SK-N-SH treated with all-trans-retinoic acid at 6 μM for 48 hours (cell line): ENCODE results near the gene DNAH14.
A peak's percentile ranks its signal among the peaks of the same experiment; 100 is the strongest.
"Not testable (repeated sequence)": the region's sequence is repeated elsewhere in the genome, so short reads cannot be mapped to it uniquely, and the experiment has no call there.

Experiments
- ATAC-seq: fragments of 200-7000 bp; cut with Tn5 transposase; 3 replicates; pipeline ENCODE4 v1.9.1; 2020; ENCODE audit warnings: mild to moderate bottlenecking, moderate library complexity
- ARNTL ChIP-seq: fragments of 450-650 bp; formaldehyde crosslinking; IDR thresholded peaks from 2 replicates; pipeline ENCODE4 v1.5.0; 2020; ENCODE audit warnings: low read depth, mild to moderate bottlenecking, moderate library complexity, borderline replicate concordance
- BACH2 ChIP-seq: fragments of 250-450 bp; sonication (Bioruptor Pico); IDR thresholded peaks from 2 replicates; pipeline ENCODE4 v1.9.0; 2021; ENCODE audit warnings: mild to moderate bottlenecking, borderline replicate concordance
- CSDC2 ChIP-seq: fragments of 250-450 bp; sonication (Bioruptor Pico); IDR thresholded peaks from 2 replicates; pipeline ENCODE4 v1.5.0; 2020; ENCODE audit warnings: mild to moderate bottlenecking, moderate library complexity
- ESRRG ChIP-seq: fragments of 250-450 bp; sonication (Bioruptor Pico); IDR thresholded peaks from 2 replicates; pipeline ENCODE4 v1.6.1; 2021; ENCODE audit warnings: mild to moderate bottlenecking
- OSR1 ChIP-seq: fragments of 250-450 bp; sonication (Bioruptor Pico); IDR thresholded peaks from 2 replicates; pipeline ENCODE4 v1.8.0; 2022; ENCODE audit warnings: moderate library complexity, mild to moderate bottlenecking, inconsistent platforms
- PPARA ChIP-seq: fragments of 250-450 bp; sonication (Bioruptor Pico); IDR thresholded peaks from 2 replicates; pipeline ENCODE4 v1.5.0; 2020; ENCODE audit warnings: mild to moderate bottlenecking, borderline replicate concordance
- SNAI2 ChIP-seq: fragments of 250-450 bp; sonication (Bioruptor Pico); IDR thresholded peaks from 2 replicates; pipeline ENCODE4 v1.5.0; 2020; ENCODE audit warnings: mild to moderate bottlenecking, moderate library complexity
- TOX ChIP-seq: fragments of 250-450 bp; sonication (Bioruptor Pico); IDR thresholded peaks from 2 replicates; pipeline ENCODE4 v1.8.0; 2021; ENCODE audit warnings: mild to moderate bottlenecking, moderate library complexity, borderline replicate concordance
- ZC3H10 ChIP-seq: fragments of 250-450 bp; sonication (Bioruptor Pico); IDR thresholded peaks from 2 replicates; pipeline ENCODE4 v1.5.1; 2021; ENCODE audit warnings: mild to moderate bottlenecking, moderate library complexity
- ZFP3 ChIP-seq: fragments of 250-450 bp; sonication (Bioruptor Pico); IDR thresholded peaks from 2 replicates; pipeline ENCODE4 v1.5.0; 2020; ENCODE audit warnings: mild to moderate bottlenecking, moderate library complexity
- ZFP30 ChIP-seq: fragments of 450-650 bp; formaldehyde crosslinking; IDR thresholded peaks from 2 replicates; pipeline ENCODE4 v1.5.0; 2022; ENCODE audit warnings: mild to moderate bottlenecking, moderate library complexity
- ZNF565 ChIP-seq: fragments of 450-650 bp; formaldehyde crosslinking; conservative IDR thresholded peaks from 2 replicates; pipeline ENCODE4 v1.5.0; 2020; ENCODE audit warnings: low read depth, mild to moderate bottlenecking, moderate library complexity
- ZNF70 ChIP-seq: fragments of 450-650 bp; formaldehyde crosslinking; IDR thresholded peaks from 2 replicates; pipeline ENCODE4 v1.5.0; 2020; ENCODE audit warnings: mild to moderate bottlenecking, moderate library complexity
- ZNF8 ChIP-seq: fragments of 450-650 bp; formaldehyde crosslinking; IDR thresholded peaks from 2 replicates; pipeline ENCODE4 v1.5.0; 2020; ENCODE audit warnings: mild to moderate bottlenecking, moderate library complexity
- TF ChIP-seq, protein P1 (sequence below): fragments of 250-450 bp; sonication (Bioruptor Pico); IDR thresholded peaks from 2 replicates; pipeline ENCODE4 v1.5.0; 2020; ENCODE audit warnings: mild to moderate bottlenecking, moderate library complexity
- TF ChIP-seq, protein P2 (sequence below): fragments of 250-450 bp; sonication (Bioruptor Pico); IDR thresholded peaks from 2 replicates; pipeline ENCODE4 v1.5.1; 2020; ENCODE audit warnings: low read depth, mild to moderate bottlenecking, moderate library complexity
- TF ChIP-seq, protein P3 (sequence below): fragments of 250-450 bp; sonication (Bioruptor Pico); IDR thresholded peaks from 2 replicates; pipeline ENCODE4 v1.8.0; 2021; ENCODE audit warnings: low read depth, mild to moderate bottlenecking, moderate library complexity, borderline replicate concordance
- TF ChIP-seq, protein P4 (sequence below): fragments of 250-450 bp; sonication (Bioruptor Pico); IDR thresholded peaks from 2 replicates; pipeline ENCODE4 v1.8.0; 2020; ENCODE audit warnings: mild to moderate bottlenecking, moderate library complexity, borderline replicate concordance

The DNAH14 gene

DNA sequence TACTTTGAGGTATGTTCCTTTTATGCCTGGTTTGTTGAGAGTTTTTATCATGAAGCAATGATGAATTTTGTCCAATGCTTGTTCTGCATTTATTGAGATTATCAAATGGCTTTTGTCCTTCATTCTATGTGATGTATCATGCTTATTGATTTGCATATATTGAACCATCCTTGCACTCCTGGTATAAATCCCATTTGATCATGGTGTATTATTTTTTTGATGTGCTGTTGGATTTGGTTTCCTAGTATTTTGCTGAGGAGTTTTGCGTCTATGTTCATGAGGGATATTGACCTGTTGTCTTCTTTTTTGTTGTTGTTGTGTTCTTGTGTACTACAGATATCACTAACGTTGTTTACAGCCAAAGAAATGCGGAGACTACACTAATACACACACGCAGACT lies 4.1 kb downstream of the DNAH14 start:
- TF ChIP-seq ZFP3 (CRISPR knock-in tag) = no peak
- no peak for TF ChIP-seq ZNF70 (CRISPR knock-in tag)
- ATAC-seq = no peak

DNA sequence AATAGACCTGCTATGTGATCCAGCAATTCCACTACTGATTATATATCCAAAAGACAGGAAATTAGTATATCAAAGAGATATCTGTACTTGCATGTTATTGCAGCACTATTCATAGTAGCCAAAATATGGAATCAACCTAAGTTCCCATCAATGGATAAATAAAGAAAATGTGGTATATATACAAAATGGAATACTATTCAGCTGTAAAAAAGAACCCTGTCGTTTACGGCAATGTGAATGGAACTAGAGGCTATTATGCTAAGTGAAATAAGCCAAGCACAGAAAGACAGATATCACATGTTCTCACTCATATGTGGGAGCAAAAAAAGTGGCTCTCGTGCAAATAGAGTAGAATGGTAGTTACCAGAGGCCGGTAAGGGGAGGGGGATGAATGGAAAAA lies 9.2 kb downstream of the DNAH14 start:
- TF ChIP-seq PPARA (CRISPR knock-in tag) (no peak), ESRRG (CRISPR knock-in tag) (no peak), BACH2 (CRISPR knock-in tag) (no peak), ZNF8 (CRISPR knock-in tag) (peak; percentile 83), ZFP3 (CRISPR knock-in tag) (no peak)
- no peak for ATAC-seq

- TF ChIP-seq, protein P1, sequence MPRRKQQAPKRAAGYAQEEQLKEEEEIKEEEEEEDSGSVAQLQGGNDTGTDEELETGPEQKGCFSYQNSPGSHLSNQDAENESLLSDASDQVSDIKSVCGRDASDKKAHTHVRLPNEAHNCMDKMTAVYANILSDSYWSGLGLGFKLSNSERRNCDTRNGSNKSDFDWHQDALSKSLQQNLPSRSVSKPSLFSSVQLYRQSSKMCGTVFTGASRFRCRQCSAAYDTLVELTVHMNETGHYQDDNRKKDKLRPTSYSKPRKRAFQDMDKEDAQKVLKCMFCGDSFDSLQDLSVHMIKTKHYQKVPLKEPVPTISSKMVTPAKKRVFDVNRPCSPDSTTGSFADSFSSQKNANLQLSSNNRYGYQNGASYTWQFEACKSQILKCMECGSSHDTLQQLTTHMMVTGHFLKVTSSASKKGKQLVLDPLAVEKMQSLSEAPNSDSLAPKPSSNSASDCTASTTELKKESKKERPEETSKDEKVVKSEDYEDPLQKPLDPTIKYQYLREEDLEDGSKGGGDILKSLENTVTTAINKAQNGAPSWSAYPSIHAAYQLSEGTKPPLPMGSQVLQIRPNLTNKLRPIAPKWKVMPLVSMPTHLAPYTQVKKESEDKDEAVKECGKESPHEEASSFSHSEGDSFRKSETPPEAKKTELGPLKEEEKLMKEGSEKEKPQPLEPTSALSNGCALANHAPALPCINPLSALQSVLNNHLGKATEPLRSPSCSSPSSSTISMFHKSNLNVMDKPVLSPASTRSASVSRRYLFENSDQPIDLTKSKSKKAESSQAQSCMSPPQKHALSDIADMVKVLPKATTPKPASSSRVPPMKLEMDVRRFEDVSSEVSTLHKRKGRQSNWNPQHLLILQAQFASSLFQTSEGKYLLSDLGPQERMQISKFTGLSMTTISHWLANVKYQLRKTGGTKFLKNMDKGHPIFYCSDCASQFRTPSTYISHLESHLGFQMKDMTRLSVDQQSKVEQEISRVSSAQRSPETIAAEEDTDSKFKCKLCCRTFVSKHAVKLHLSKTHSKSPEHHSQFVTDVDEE (CRISPR knock-in tag) = no peak
- no peak for TF ChIP-seq ZFP30 (CRISPR knock-in tag)
- no peak for TF ChIP-seq TOX (CRISPR knock-in tag)
- TF ChIP-seq ZC3H10 (CRISPR knock-in tag) = no peak
- no peak for TF ChIP-seq ARNTL (CRISPR knock-in tag)
- TF ChIP-seq, protein P2, sequence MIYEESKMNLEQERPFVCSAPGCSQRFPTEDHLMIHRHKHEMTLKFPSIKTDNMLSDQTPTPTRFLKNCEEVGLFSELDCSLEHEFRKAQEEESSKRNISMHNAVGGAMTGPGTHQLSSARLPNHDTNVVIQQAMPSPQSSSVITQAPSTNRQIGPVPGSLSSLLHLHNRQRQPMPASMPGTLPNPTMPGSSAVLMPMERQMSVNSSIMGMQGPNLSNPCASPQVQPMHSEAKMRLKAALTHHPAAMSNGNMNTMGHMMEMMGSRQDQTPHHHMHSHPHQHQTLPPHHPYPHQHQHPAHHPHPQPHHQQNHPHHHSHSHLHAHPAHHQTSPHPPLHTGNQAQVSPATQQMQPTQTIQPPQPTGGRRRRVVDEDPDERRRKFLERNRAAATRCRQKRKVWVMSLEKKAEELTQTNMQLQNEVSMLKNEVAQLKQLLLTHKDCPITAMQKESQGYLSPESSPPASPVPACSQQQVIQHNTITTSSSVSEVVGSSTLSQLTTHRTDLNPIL (CRISPR knock-in tag) = no peak
- no peak for TF ChIP-seq PPARA (CRISPR knock-in tag)
- no peak for TF ChIP-seq OSR1 (CRISPR knock-in tag)
- no peak for TF ChIP-seq CSDC2
- TF ChIP-seq, protein P3, sequence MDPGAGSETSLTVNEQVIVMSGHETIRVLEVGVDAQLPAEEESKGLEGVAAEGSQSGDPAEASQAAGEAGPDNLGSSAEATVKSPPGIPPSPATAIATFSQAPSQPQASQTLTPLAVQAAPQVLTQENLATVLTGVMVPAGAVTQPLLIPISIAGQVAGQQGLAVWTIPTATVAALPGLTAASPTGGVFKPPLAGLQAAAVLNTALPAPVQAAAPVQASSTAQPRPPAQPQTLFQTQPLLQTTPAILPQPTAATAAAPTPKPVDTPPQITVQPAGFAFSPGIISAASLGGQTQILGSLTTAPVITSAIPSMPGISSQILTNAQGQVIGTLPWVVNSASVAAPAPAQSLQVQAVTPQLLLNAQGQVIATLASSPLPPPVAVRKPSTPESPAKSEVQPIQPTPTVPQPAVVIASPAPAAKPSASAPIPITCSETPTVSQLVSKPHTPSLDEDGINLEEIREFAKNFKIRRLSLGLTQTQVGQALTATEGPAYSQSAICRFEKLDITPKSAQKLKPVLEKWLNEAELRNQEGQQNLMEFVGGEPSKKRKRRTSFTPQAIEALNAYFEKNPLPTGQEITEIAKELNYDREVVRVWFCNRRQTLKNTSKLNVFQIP (CRISPR knock-in tag) = no peak
- TF ChIP-seq ZNF70 (CRISPR knock-in tag) = no peak
- no peak for ATAC-seq
Observed at GRCh38 chr1:224939844-224940425, 10.5 kb downstream of the DNAH14 start.

GRCh38 chr1:224940735-224941134 lies 11.3 kb downstream of the DNAH14 start:
- ATAC-seq = not testable (repeated sequence)

GRCh38 chr1:224945651-224946348 lies 16.3 kb downstream of the DNAH14 start:
- ATAC-seq = not testable (repeated sequence)

DNA sequence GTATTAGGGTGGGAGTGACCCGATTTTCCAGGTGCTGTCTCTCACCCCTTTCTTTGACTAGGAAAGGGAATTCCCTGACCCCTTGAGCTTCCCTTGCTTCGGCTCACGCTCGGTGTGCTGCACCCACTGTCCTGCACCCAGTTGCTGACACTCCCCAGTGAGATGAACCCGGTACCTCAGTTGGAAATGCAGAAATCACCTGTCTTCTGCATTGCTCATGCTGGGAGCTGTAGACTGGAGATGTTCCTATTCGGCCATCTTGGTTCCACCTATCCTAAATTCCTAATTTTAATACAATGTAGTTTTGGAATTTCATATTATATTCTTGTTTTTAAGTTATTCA lies 16.8 kb downstream of the DNAH14 start:
- not testable (repeated sequence) for ATAC-seq

GRCh38 chr1:224957696-224958095 lies 28.2 kb downstream of the DNAH14 start:
- no peak for ATAC-seq
- TF ChIP-seq BACH2 (CRISPR knock-in tag) = no peak
- no peak for TF ChIP-seq OSR1 (CRISPR knock-in tag)
- TF ChIP-seq, protein P3 (CRISPR knock-in tag) = no peak
- TF ChIP-seq, protein P4, sequence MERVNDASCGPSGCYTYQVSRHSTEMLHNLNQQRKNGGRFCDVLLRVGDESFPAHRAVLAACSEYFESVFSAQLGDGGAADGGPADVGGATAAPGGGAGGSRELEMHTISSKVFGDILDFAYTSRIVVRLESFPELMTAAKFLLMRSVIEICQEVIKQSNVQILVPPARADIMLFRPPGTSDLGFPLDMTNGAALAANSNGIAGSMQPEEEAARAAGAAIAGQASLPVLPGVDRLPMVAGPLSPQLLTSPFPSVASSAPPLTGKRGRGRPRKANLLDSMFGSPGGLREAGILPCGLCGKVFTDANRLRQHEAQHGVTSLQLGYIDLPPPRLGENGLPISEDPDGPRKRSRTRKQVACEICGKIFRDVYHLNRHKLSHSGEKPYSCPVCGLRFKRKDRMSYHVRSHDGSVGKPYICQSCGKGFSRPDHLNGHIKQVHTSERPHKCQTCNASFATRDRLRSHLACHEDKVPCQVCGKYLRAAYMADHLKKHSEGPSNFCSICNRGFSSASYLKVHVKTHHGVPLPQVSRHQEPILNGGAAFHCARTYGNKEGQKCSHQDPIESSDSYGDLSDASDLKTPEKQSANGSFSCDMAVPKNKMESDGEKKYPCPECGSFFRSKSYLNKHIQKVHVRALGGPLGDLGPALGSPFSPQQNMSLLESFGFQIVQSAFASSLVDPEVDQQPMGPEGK (CRISPR knock-in tag) = no peak
- TF ChIP-seq, protein P2 (CRISPR knock-in tag) = no peak
- TF ChIP-seq ZNF8 (CRISPR knock-in tag) = no peak
- no peak for TF ChIP-seq ZFP3 (CRISPR knock-in tag)
- TF ChIP-seq SNAI2 = no peak
- TF ChIP-seq ARNTL (CRISPR knock-in tag) = no peak
- TF ChIP-seq ZNF565 (CRISPR knock-in tag) = no peak
